ENCODE measurements around the gene OTOP2. TPM values are rescaled to one million over a fixed set of nuclear protein-coding genes. Genes with fewer than 3 reads are reported as not detected.

The OTOP2 gene
- total and polyA plus RNA-seq, 2 of the 8 experiments (the other 6 are each of a cell fraction or from before 2014, with no cell fraction given) = 0.23 TPM; not detected in 1

DNA sequence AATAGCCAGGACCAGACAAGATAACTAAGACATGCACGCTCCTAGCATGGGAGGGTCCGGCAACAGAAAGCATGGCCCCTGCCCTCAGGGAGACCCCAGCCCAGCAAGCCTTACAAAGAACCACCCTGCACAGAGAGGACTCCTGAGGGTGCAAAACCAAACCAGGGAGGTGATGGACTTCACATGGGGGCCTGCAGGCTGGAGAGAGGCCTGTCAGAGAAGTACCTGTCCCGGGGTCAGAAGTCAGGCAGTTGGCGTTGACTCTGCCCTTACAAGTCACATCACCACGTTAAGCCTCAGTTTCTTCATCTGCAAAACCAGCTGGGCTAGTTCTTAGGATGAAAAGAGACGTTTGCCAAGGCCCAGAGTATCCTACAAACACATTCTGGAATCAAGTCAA, 4.7 kb downstream of the OTOP2 start:
- H3K4me1 ChIP-seq (replicated peaks in 1 of 4; ENCODE audit: control insufficient read depth in 3 of 4, insufficient read depth in 4 of 4, low read length in 3 of 4) = peaks cover 0 to 10% (median 7%) of the 10 kb centered on the region in 4 experiments; a peak in 4 of 7 replicates
- H3K36me3 ChIP-seq (ENCODE audit: control insufficient read depth in 2 of 4, insufficient read depth in 4 of 4, low read length in 3 of 4) = no peaks in the 10 kb centered on the region; a peak in 1 of 8 replicates
- no peaks in the 10 kb centered on the region for H3K9me3 ChIP-seq (ENCODE audit: insufficient read depth in 2 of 2, low read depth in 1 of 2, low read length in 1 of 2)
- H2AFZ ChIP-seq (ENCODE audit: low read length) = no peak overlapping the region
- no peak overlapping the region for H2BK5ac ChIP-seq (ENCODE audit: low read depth, low read length)
- H2BK12ac ChIP-seq (ENCODE audit: low read depth, low read length) = no peak overlapping the region
- H3K79me2 ChIP-seq (ENCODE audit: control insufficient read depth in 1 of 2, insufficient read depth in 2 of 2, low read length in 2 of 2) = no peaks in the 10 kb centered on the region
- H2BK120ac ChIP-seq (replicated peaks; ENCODE audit: low read depth, low read length) = no peak overlapping the region
- no peak overlapping the region for H3K18ac ChIP-seq (ENCODE audit: extremely low read depth, low read length)
- H2BK15ac ChIP-seq (ENCODE audit: low read length) = no peak overlapping the region
- 75% methylated on average over 4 of the region's 6 CpGs; no CpG with 5 or more reads in 1 of the 2 experiments for WGBS, 2 experiments (ENCODE audit: extremely low coverage in 1 of 2, insufficient coverage in 1 of 2, insufficient read length in 1 of 2, insufficient replicate concordance in 2 of 2, low coverage in 1 of 2, low lambda C conversion rate in 2 of 2, missing lambda C conversion rate in 1 of 2)
- CTCF ChIA-PET (ENCODE audit: partially characterized antibody) = interaction anchor here (0.6 to 49.9 kb wide), 7 partner anchors 23 to 322 kb away, joined by 3 to 1072 read pairs (median 6); partner anchors contain the start of gene MRPL58
- peaks cover 26 to 55% (median 46%) of the 10 kb centered on the region in 4 experiments for H3K27me3 ChIP-seq (replicated peaks in 1 of 4; ENCODE audit: control insufficient read depth in 3 of 4, extremely low read depth in 1 of 4, insufficient read depth in 3 of 4, low read length in 3 of 4)
- FAIRE-seq (no peak), DNase-seq (ENCODE audit: low read depth in 1 of 2, low spot score in 2 of 2) (no peak)
- H3K56ac ChIP-seq (replicated peaks; ENCODE audit: insufficient read length, low read depth, low read length) = no peak overlapping the region
- H3K79me1 ChIP-seq (ENCODE audit: low read depth, low read length) = no peaks in the 10 kb centered on the region
- H3K4me3 ChIP-seq (ENCODE audit: extremely low read depth in 1 of 4, insufficient read depth in 2 of 4, low read depth in 3 of 4, low read length in 4 of 4) = no peak overlapping the region
- H3K27ac ChIP-seq (ENCODE audit: low read depth, low read length) = no peak overlapping the region
- peaks cover 4% of the 10 kb centered on the region; the same call in 1 of the 2 replicates for H3K23me2 ChIP-seq (ENCODE audit: low read depth, low read length)
- H3K4ac ChIP-seq (replicated peaks; ENCODE audit: insufficient read length, low read depth, low read length) = no peak overlapping the region
- H2AK5ac ChIP-seq (ENCODE audit: low read depth, low read length) = no peak overlapping the region
- peaks cover 0 to 5% of the 10 kb centered on the region in 2 experiments for H4K20me1 ChIP-seq (replicated peaks in 1 of 2; ENCODE audit: control insufficient read depth in 1 of 2, insufficient read depth in 2 of 2, low read length in 2 of 2)
- no peak overlapping the region for H3K9ac ChIP-seq (replicated peaks in 1 of 4; ENCODE audit: extremely low read depth in 1 of 4, low read depth in 3 of 4, low read length in 3 of 4)
- no peak overlapping the region for H4K5ac ChIP-seq (ENCODE audit: insufficient read length, low read depth, low read length)
- no peak overlapping the region for H2BK20ac ChIP-seq (ENCODE audit: low read length)
- POLR2A ChIA-PET (ENCODE audit: partially characterized antibody) = no interaction called here
- H3K4me2 ChIP-seq (ENCODE audit: insufficient read depth in 1 of 2, low read depth in 2 of 2, low read length in 2 of 2) = no peak overlapping the region
- no peak overlapping the region for H4K8ac ChIP-seq (ENCODE audit: extremely low read depth, insufficient read depth, low read length)
- H3K14ac ChIP-seq (ENCODE audit: insufficient read length) = no peak overlapping the region
- no peak overlapping the region for H4K91ac ChIP-seq (replicated peaks; ENCODE audit: insufficient read length, low read length)
- H3K23ac ChIP-seq (ENCODE audit: insufficient read length) = no peak overlapping the region
- TF ChIP-seq SIRT6 (IDR thresholded peaks at IDR 0.05; ENCODE audit: low read length) (no peak), USF2 (IDR thresholded peaks at IDR 0.05; ENCODE audit: low read length) (no peak), ASH2L (IDR thresholded peaks at IDR 0.05; ENCODE audit: low read length) (no peak), TCF12 (IDR thresholded peaks at IDR 0.05; ENCODE audit: low read depth, low read length) (no peak), EZH2 (IDR thresholded peaks at IDR 0.05; ENCODE audit: low read depth, low read length, severe bottlenecking) (no peak), TEAD4 (IDR thresholded peaks at IDR 0.05; ENCODE audit: low read depth, low read length) (no peak), SP2 (IDR thresholded peaks at IDR 0.05; ENCODE audit: low read length) (no peak), SP4 (IDR thresholded peaks at IDR 0.05; ENCODE audit: low read length) (no peak), CHD1 (IDR thresholded peaks at IDR 0.05; ENCODE audit: low read depth, low read length) (no peak), CBX5 (IDR thresholded peaks at IDR 0.05; ENCODE audit: low read depth, low read length) (no peak), BCL11A (IDR thresholded peaks at IDR 0.05; ENCODE audit: low read depth in 2 of 2, low read length in 2 of 2) (no peak), ZNF274 (IDR thresholded peaks at IDR 0.05; ENCODE audit: borderline replicate concordance, extremely low read depth, low read length) (no peak), KDM4A (IDR thresholded peaks at IDR 0.05; ENCODE audit: low read depth, low read length, severe bottlenecking) (no peak), CBX8 (IDR thresholded peaks at IDR 0.05; ENCODE audit: borderline replicate concordance, low read depth, low read length) (no peak), KDM1A (IDR thresholded peaks at IDR 0.05; ENCODE audit: borderline replicate concordance, low read length) (no peak)
